AG09309 (cell line): ENCODE data around the gene SCO2.

Source experiments
- DNase-seq: peaks from one replicate; pipeline ENCODE4 v3.0.0-alpha.2; 2010; ENCODE audit warnings: low read depth
- H3K4me3 ChIP-seq: 2 replicates; pipeline ENCODE4 v1.5.1; 2011; ENCODE audit warnings: mild to moderate bottlenecking, low read depth, low read length, moderate library complexity; ENCODE audit not compliant: control insufficient read depth
- TF ChIP-seq, protein P1 (sequence below): IDR thresholded peaks from 2 replicates; pipeline ENCODE4 v1.5.1; 2011; ENCODE audit warnings: mild to moderate bottlenecking, low read depth, low read length, inconsistent platforms; ENCODE audit not compliant: insufficient read depth, control insufficient read depth; ENCODE audit errors: missing control alignments

The SCO2 gene

DNA sequence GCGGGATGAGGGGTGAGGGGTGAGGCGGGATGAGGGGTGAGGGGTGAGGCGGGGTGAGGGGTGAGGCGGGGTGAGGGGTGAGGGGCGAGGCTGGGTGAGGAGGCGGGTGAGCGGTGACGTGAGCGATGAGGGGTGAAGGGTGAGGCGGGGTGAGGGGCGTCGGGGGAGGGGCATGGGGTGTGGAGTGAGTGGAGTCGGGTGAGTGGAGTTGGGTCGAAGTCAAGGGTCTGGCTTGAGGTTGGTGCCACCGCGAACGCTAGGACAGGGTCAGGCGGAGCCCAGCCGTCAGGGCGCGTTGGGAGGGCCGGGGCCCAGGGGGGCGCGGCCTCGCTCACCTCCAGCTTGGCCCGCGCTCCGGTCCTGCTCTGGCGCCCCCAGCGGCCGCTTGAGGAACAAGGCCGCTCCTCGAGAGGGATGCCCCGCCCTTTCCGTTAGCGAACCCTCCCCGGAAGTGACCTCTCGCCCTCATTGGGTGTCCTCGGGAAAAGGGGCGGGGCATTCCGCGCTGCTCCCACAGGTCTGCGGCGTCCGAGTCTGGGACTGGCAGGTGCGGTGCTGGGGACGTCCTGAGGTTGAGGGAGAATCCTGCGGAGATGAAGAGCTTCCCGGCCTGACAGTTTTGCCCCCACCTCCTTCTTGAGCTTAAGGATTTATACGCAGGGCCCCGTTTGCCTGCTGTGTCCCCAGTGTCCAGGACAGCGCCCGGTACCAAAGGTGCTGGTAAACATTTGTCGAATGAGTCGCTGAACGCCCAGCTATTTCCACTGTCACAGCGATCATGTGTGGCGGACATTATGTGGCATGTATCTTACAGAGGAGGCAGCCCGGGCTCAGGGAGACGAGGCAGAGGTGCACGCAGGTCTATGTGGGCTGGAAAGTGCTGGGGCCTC, 37.4 kb upstream of the SCO2 start, which contains the start of gene SYCE3:
TSS of gene SYCE3 (minus strand) at position 397 of the 890 bp plus-strand sequence. CDS start 6,514 bp downstream, outside the sequence.
- TF ChIP-seq, protein P1, sequence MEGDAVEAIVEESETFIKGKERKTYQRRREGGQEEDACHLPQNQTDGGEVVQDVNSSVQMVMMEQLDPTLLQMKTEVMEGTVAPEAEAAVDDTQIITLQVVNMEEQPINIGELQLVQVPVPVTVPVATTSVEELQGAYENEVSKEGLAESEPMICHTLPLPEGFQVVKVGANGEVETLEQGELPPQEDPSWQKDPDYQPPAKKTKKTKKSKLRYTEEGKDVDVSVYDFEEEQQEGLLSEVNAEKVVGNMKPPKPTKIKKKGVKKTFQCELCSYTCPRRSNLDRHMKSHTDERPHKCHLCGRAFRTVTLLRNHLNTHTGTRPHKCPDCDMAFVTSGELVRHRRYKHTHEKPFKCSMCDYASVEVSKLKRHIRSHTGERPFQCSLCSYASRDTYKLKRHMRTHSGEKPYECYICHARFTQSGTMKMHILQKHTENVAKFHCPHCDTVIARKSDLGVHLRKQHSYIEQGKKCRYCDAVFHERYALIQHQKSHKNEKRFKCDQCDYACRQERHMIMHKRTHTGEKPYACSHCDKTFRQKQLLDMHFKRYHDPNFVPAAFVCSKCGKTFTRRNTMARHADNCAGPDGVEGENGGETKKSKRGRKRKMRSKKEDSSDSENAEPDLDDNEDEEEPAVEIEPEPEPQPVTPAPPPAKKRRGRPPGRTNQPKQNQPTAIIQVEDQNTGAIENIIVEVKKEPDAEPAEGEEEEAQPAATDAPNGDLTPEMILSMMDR, result peak; percentile 83
- peak within 1 kb of the TSS; percentile 78 for H3K4me3 ChIP-seq
- DNase-seq, result no peak

DNA sequence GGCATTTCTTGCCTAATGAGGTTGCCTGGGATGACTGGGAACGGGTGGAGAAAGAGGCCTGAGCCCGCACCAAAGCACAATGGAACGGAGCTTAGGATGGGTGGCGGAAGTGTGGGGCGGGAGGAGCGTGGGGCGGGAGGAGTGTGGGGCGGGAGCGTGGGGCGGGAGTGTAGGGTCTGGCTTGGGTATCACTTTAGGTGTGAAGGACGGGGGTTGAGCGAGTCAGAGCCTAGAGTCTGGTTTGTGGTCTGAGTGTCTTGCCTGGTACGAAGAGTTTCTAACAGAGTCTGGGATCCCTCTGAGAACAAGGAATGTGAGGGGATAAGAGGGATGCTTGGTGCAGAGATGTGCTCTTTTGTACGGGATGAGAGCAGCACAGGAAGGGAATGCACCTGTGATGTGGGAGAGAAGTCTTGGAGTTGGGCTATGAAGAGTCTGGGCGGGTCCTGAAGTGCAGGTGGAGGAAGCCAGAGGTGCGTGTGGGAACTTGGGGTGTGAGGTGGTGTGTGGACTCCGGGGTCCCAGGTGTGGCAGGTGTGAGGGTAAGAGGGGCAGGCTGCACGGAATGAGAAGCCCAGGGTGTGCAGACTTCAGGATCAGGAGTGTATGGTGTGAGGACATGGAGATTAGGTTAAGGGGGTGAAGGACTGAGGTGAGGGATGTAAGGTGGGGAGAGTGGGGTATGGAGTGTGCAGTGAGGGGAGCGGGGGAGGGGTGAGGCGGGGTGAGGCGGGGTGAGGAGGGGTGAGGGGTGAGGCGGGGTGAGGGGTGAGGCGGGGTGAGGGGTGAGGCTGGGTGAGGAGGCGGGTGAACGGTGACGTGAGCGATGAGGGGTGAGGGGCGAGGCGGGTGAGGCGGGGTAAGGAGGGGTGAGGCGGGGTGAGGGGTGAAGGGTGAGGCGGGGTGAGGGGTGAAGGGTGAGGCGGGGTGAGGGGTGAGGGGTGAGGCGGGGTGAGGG, 36.3 kb upstream of the SCO2 start:
- DNase-seq, result no peak
- TF ChIP-seq, protein P1, result no peak
- no peak overlapping the region for H3K4me3 ChIP-seq

DNA sequence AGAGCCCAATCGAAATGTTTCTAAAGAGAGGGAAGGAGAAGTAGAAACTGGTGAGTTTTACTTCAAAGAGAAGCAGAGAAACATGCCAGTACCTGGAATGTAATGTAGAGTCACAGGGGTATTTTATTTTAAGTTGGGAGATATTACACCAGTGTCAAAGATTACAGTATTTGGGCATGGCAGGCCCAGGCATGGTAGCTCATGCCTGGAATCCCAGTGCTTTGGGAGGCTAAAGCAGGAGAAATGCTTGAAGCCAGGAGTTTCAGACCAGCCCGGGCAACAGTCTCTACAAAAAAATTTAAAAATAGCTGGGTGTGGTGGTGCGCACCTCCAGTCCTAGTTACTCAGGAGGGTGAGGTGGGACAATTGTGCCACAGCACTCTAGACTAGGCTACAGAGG, 34.6 kb upstream of the SCO2 start:
- DNase-seq, result no peak
- no peak overlapping the region for H3K4me3 ChIP-seq
- TF ChIP-seq, protein P1, result no peak

DNA sequence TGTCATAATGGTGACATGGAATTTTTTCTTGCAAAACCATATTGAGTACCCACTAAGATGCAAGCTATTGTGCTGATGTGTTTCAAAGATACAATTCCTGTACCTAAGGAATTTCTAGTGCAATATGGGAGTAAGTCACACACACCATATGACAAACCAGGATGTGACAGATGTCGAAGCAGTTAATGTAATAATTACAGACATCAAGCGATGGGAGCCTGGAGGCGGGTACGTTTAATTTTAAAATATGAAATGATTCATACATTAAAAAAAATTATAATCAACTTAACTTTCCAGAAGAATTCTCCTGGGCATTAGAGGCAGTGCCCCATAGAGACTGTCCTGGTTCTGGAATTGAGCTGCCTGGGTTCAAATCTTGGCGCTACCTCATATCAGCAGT, 31.3 kb upstream of the SCO2 start:
- H3K4me3 ChIP-seq, result no peak overlapping the region
- DNase-seq, result no peak
- TF ChIP-seq, protein P1, result no peak

DNA sequence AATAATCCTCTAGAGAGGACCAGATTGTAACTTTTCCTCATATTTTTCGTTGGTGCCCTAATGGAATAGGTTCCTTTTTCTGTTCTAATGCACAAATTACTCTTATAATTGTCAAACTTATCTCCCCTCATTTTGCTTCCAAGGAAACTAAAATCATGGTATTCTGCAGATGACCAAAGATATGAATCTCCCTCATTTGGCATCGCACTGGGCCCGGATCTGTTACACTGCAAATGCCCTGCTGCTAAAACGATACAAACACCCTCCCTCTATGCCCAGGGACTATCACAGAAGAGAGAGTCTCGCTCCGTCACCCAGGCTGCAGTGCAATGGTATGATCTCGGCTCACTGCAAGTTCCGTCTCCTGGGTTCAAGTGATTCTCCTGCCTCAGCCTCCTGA, 27.9 kb upstream of the SCO2 start:
- DNase-seq, result no peak
- no peak overlapping the region for H3K4me3 ChIP-seq
- TF ChIP-seq, protein P1, result no peak

DNA sequence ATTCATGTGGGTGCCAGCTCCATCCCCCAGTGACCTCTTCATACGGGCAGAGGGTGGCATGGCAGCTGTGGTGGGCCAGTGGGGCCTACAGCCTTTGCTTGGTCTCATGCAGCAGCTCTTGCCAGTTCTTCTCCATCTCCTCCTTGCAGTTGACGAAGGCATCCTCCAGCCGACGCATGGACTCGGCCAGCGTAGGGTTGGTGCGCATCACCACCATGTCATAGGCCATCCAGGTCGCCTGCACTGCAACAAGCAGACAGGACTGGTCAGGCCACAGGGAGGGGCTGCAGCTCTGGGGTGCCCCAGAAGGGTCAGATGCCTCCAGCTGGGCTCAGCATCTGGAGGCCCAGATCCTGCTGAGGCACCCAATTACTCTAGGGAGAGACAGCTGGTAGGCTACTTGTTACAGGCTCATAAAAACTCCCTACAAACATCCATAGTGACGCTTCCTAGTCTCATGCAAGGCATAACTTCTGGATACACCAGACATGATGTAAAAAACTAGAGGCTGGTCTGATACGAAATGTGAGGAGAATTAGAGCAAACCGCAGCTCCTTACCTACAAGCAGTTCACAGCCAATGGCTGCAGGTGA, 25.9 kb upstream of the SCO2 start:
- TF ChIP-seq, protein P1, result no peak
- H3K4me3 ChIP-seq, result no peak overlapping the region
- DNase-seq, result no peak
